Astrocyte (in vitro differentiated cells and primary cell): Measurements from ENCODE around the gene CSAD. TPM values are rescaled to one million over a fixed set of nuclear protein-coding genes. Genes with fewer than 3 reads are reported as not detected.

Experiments
- DNase-seq: peaks from one replicate; pipeline ENCODE4 v3.0.0-alpha.2; 2010; ENCODE audit warnings: low read depth
- FAIRE-seq: peaks from 2 replicates; lab custom pipeline; 2011; peaks lifted over from hg19 to GRCh38; lab: Jason Lieb, UNC
- H2AFZ ChIP-seq: 2 replicates; pipeline ENCODE4 v1.6.0; 2012; ENCODE audit warnings: low read depth, low read length, inconsistent platforms
- H3K27ac ChIP-seq: 2 replicates; pipeline ENCODE4 v1.5.1; 2011; ENCODE audit warnings: low read depth, low read length, inconsistent platforms
- H3K27me3 ChIP-seq: 2 replicates; pipeline ENCODE4 v1.6.0; 2011; ENCODE audit warnings: low read length, inconsistent platforms; ENCODE audit not compliant: insufficient read depth
- H3K36me3 ChIP-seq: 2 replicates; pipeline ENCODE4 v1.5.1; 2011; ENCODE audit warnings: low read length, inconsistent platforms; ENCODE audit not compliant: insufficient read depth
- H3K4me1 ChIP-seq: 2 replicates; pipeline ENCODE4 v1.5.1; 2011; ENCODE audit warnings: low read length, inconsistent platforms; ENCODE audit not compliant: insufficient read depth
- H3K4me2 ChIP-seq: 2 replicates; pipeline ENCODE4 v1.6.0; 2012; ENCODE audit warnings: low read length, inconsistent platforms
- H3K4me3 ChIP-seq: 2 replicates; pipeline ENCODE4 v1.5.1; 2011; ENCODE audit warnings: low read depth, mild to moderate bottlenecking, low read length, inconsistent platforms; ENCODE audit not compliant: insufficient read depth
- H3K79me2 ChIP-seq: 2 replicates; pipeline ENCODE4 v1.6.0; 2012; ENCODE audit warnings: mild to moderate bottlenecking, low read length, inconsistent platforms; ENCODE audit not compliant: insufficient read depth
- H3K9ac ChIP-seq: 2 replicates; pipeline ENCODE4 v1.6.0; 2012; ENCODE audit warnings: mild to moderate bottlenecking, low read length, inconsistent platforms
- H3K9me3 ChIP-seq: 2 replicates; pipeline ENCODE4 v1.5.1; 2012; ENCODE audit warnings: low read depth, mild to moderate bottlenecking, low read length, inconsistent platforms; ENCODE audit not compliant: insufficient read depth
- H4K20me1 ChIP-seq: 2 replicates; pipeline ENCODE4 v1.6.0; 2012; ENCODE audit warnings: low read length, inconsistent platforms; ENCODE audit not compliant: insufficient read depth
- H3K27ac Mint-ChIP-seq: one replicate; pipeline ENCODE4 v1.8.0; 2021; ENCODE audit warnings: mild to moderate bottlenecking, mixed read lengths; ENCODE audit not compliant: unreplicated experiment
- H3K27me3 Mint-ChIP-seq: one replicate; pipeline ENCODE4 v1.8.0; 2021; ENCODE audit warnings: low read depth, mixed read lengths; ENCODE audit not compliant: unreplicated experiment
- H3K36me3 Mint-ChIP-seq: one replicate; pipeline ENCODE4 v1.8.0; 2021; ENCODE audit warnings: low read depth, mixed read lengths; ENCODE audit not compliant: unreplicated experiment
- H3K4me1 Mint-ChIP-seq: one replicate; pipeline ENCODE4 v1.8.0; 2021; ENCODE audit warnings: low read depth, mixed read lengths; ENCODE audit not compliant: unreplicated experiment
- H3K4me3 Mint-ChIP-seq: one replicate; pipeline ENCODE4 v1.8.0; 2021; ENCODE audit warnings: mild to moderate bottlenecking, moderate library complexity, mixed read lengths; ENCODE audit not compliant: unreplicated experiment
- H3K9me3 Mint-ChIP-seq: one replicate; pipeline ENCODE4 v1.8.0; 2021; ENCODE audit warnings: mild to moderate bottlenecking, mixed read lengths; ENCODE audit not compliant: unreplicated experiment
- EZH2 ChIP-seq: IDR thresholded peaks from 2 replicates; pipeline ENCODE4 v1.6.1; 2012; ENCODE audit warnings: mild to moderate bottlenecking, low read length, inconsistent platforms; ENCODE audit not compliant: insufficient read depth
- total RNA-seq: library from RNA; stranded (reverse); gene quantifications from 2 replicates; pipeline ENCODE4 v1.2.1, GENCODE V29; 2021
- TF ChIP-seq, protein P1 (sequence below): IDR thresholded peaks from 2 replicates; pipeline ENCODE4 v1.5.1; 2011; ENCODE audit warnings: low read depth, mild to moderate bottlenecking, inconsistent platforms, low read length, moderate library complexity; ENCODE audit not compliant: insufficient read depth

CSAD gene
- total RNA-seq, 1 donor from 2014 or later: 19.4 TPM

DNA sequence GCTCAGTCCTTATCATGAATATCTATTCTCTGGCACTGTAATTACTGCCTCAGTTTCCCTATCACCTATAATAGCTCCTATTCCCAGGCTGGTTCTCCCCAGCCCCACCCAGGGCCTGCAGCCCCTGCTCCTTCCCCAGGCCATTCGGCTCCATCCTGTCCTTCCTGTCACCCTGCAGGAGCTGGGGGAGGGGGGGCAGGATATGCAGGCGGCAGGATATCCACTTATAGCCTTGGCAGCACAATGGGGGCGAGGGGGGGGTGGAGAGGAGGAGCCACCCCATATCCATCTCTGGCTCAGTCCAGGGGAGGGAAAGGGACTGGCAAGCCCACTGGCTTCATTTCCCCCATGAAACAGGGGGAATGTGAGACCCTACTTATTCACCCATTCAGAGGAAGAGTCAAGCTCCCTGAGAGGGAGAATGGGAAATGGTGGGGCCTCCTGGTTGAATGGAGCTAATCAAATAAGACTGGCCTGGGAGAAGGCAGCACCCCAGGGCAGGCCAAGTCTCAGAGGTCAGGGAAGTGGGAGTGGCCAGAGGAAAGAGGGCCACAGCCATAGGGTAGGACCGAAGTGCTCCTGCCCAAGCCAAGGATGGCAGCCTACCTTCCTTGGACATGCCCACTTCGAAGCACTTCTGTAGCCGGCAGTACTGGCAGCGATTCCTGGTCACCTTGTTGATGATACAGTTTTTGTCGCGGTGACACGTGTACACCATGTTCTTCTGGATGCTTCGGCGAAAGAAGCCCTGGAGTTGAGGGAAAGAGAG, 34.1 kb upstream of the CSAD start:
- Histone ChIP-seq H3K9ac (no peak overlapping the region), H4K20me1 (peaks cover 41% of the 10 kb centered on the region), H3K4me2 (no peak overlapping the region), H3K79me2 (peaks cover 38% of the 10 kb centered on the region), H3K27me3 (no peaks in the 10 kb centered on the region), H3K36me3 (peaks cover 2% of the 10 kb centered on the region), H3K27ac (no peak overlapping the region), H3K4me3 (no peak overlapping the region), H2AFZ (no peak overlapping the region), H3K9me3 (no peaks in the 10 kb centered on the region), H3K4me1 (peaks cover 33% of the 10 kb centered on the region)
- no peak overlapping the region for H3K4me3 Mint-ChIP-seq
- H3K9me3 Mint-ChIP-seq: no peaks in the 10 kb centered on the region
- TF ChIP-seq EZH2: no peak
- TF ChIP-seq, protein P1, sequence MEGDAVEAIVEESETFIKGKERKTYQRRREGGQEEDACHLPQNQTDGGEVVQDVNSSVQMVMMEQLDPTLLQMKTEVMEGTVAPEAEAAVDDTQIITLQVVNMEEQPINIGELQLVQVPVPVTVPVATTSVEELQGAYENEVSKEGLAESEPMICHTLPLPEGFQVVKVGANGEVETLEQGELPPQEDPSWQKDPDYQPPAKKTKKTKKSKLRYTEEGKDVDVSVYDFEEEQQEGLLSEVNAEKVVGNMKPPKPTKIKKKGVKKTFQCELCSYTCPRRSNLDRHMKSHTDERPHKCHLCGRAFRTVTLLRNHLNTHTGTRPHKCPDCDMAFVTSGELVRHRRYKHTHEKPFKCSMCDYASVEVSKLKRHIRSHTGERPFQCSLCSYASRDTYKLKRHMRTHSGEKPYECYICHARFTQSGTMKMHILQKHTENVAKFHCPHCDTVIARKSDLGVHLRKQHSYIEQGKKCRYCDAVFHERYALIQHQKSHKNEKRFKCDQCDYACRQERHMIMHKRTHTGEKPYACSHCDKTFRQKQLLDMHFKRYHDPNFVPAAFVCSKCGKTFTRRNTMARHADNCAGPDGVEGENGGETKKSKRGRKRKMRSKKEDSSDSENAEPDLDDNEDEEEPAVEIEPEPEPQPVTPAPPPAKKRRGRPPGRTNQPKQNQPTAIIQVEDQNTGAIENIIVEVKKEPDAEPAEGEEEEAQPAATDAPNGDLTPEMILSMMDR: no peak
- FAIRE-seq (no peak), DNase-seq (no peak)
- peaks cover 26% of the 10 kb centered on the region for H3K4me1 Mint-ChIP-seq
- H3K27ac Mint-ChIP-seq: no peak overlapping the region
- H3K27me3 Mint-ChIP-seq: peaks cover 8% of the 10 kb centered on the region
- peaks cover 22% of the 10 kb centered on the region for H3K36me3 Mint-ChIP-seq

DNA sequence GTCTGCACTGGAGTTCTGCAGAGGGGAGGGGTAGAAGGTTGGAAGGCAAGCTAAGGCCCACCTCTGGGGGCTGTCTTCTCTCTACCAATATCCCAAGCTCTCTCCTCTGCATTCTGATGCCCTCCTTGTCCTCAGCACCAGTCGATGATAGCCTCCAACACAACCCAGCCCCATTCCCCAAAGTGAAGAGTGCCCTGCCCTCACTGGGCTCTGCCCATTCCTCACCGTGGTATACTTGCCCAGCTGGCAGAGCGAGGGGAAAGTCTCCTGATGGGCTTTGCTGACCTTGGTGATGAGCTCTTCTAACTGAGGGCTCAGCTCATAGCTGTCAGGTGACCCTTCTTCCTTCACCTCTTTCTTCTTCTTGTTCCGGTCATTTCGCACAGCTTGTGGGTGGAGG, 33.5 kb upstream of the CSAD start:
- Mint-ChIP-seq H3K9me3 (no peaks in the 10 kb centered on the region), H3K27ac (no peak overlapping the region)

More for the DNA sequence above, 33.5 kb upstream of the CSAD start:
- Mint-ChIP-seq H3K27me3 (peaks cover 8% of the 10 kb centered on the region), H3K36me3 (peaks cover 22% of the 10 kb centered on the region), H3K4me1 (peaks cover 27% of the 10 kb centered on the region), H3K4me3 (no peak overlapping the region)
- Histone ChIP-seq H3K9me3 (no peaks in the 10 kb centered on the region), H2AFZ (no peak overlapping the region), H3K36me3 (peaks cover 2% of the 10 kb centered on the region), H3K79me2 (peaks cover 35% of the 10 kb centered on the region), H3K27ac (no peak overlapping the region), H3K9ac (no peak overlapping the region), H4K20me1 (peaks cover 37% of the 10 kb centered on the region), H3K4me3 (no peak overlapping the region), H3K4me1 (peaks cover 28% of the 10 kb centered on the region), H3K4me2 (no peak overlapping the region), H3K27me3 (no peaks in the 10 kb centered on the region)
- DNase-seq (no peak), FAIRE-seq (no peak)
- TF ChIP-seq EZH2: no peak
- TF ChIP-seq, protein P1: no peak
